ENCODE results near the gene FOXA2.

The FOXA2 gene

GRCh38 chr20:22574545-22575086 lies 9.8 kb downstream of the FOXA2 start:
- no peak for TF ChIP-seq CTCF (IDR thresholded peaks at IDR 0.05)
- H3K27me3 ChIP-seq, result peaks cover 100% of the 10 kb centered on the region
- no peaks in the 10 kb centered on the region for H3K9me3 ChIP-seq
- H3K27ac ChIP-seq, result no peak overlapping the region
- H3K4me3 ChIP-seq (ENCODE audit: low read depth in 1 of 2, low read length in 1 of 2), result no peak overlapping the region
- H3K4me1 ChIP-seq (ENCODE audit: control insufficient read depth in 1 of 2, insufficient read depth in 1 of 2, low read depth in 1 of 2, low read length in 1 of 2), result no peaks in the 10 kb centered on the region
- no peaks in the 10 kb centered on the region for H3K36me3 ChIP-seq

- Histone ChIP-seq H3K27me3 (peaks cover 100% of the 10 kb centered on the region), H3K4me3 (ENCODE audit: low read depth in 1 of 2, low read length in 1 of 2) (no peak overlapping the region), H3K4me1 (ENCODE audit: control insufficient read depth in 1 of 2, insufficient read depth in 1 of 2, low read depth in 1 of 2, low read length in 1 of 2) (no peaks in the 10 kb centered on the region), H3K36me3 (no peaks in the 10 kb centered on the region), H3K27ac (no peak overlapping the region), H3K9me3 (no peaks in the 10 kb centered on the region)
- no peak for TF ChIP-seq CTCF (IDR thresholded peaks at IDR 0.05)
Measured at GRCh38 chr20:22572491-22572890, 11.9 kb downstream of the FOXA2 start.

GRCh38 chr20:22572023-22572422 lies 12.3 kb downstream of the FOXA2 start:
- TF ChIP-seq CTCF (IDR thresholded peaks at IDR 0.05), result no peak

GRCh38 chr20:22569353-22569752 lies 15.0 kb downstream of the FOXA2 start:
- H3K27me3 ChIP-seq, result peaks cover 100% of the 10 kb centered on the region
- no peaks in the 10 kb centered on the region for H3K4me1 ChIP-seq (ENCODE audit: control insufficient read depth in 1 of 2, insufficient read depth in 1 of 2, low read depth in 1 of 2, low read length in 1 of 2)
- no peak for TF ChIP-seq CTCF (IDR thresholded peaks at IDR 0.05)
- H3K36me3 ChIP-seq, result no peaks in the 10 kb centered on the region
- H3K27ac ChIP-seq, result no peak overlapping the region
- no peaks in the 10 kb centered on the region for H3K9me3 ChIP-seq
- H3K4me3 ChIP-seq (ENCODE audit: low read depth in 1 of 2, low read length in 1 of 2), result no peak overlapping the region

More at GRCh38 chr20:22572023-22572422, 12.3 kb downstream of the FOXA2 start:
- H3K27ac ChIP-seq, result no peak overlapping the region
- no peaks in the 10 kb centered on the region for H3K36me3 ChIP-seq
- H3K4me1 ChIP-seq (ENCODE audit: control insufficient read depth in 1 of 2, insufficient read depth in 1 of 2, low read depth in 1 of 2, low read length in 1 of 2), result no peaks in the 10 kb centered on the region
- no peaks in the 10 kb centered on the region for H3K9me3 ChIP-seq
- no peak overlapping the region for H3K4me3 ChIP-seq (ENCODE audit: low read depth in 1 of 2, low read length in 1 of 2)
- peaks cover 100% of the 10 kb centered on the region for H3K27me3 ChIP-seq

GRCh38 chr20:22568872-22569344 lies 15.5 kb downstream of the FOXA2 start:
- no peaks in the 10 kb centered on the region for H3K9me3 ChIP-seq
- no peaks in the 10 kb centered on the region for H3K4me1 ChIP-seq (ENCODE audit: control insufficient read depth in 1 of 2, insufficient read depth in 1 of 2, low read depth in 1 of 2, low read length in 1 of 2)
- no peak for TF ChIP-seq CTCF (IDR thresholded peaks at IDR 0.05)

More at GRCh38 chr20:22568872-22569344, 15.5 kb downstream of the FOXA2 start:
- no peaks in the 10 kb centered on the region for H3K36me3 ChIP-seq
- H3K27me3 ChIP-seq, result peaks cover 100% of the 10 kb centered on the region
- no peak overlapping the region for H3K27ac ChIP-seq
- no peak overlapping the region for H3K4me3 ChIP-seq (ENCODE audit: low read depth in 1 of 2, low read length in 1 of 2)

All from neutrophil (primary cell).